ENCODE measurements around the gene BMI1.
"Not testable (repeated sequence)": the region's sequence is repeated elsewhere in the genome, so short reads cannot be mapped to it uniquely, and the experiment has no call there.

DNA sequence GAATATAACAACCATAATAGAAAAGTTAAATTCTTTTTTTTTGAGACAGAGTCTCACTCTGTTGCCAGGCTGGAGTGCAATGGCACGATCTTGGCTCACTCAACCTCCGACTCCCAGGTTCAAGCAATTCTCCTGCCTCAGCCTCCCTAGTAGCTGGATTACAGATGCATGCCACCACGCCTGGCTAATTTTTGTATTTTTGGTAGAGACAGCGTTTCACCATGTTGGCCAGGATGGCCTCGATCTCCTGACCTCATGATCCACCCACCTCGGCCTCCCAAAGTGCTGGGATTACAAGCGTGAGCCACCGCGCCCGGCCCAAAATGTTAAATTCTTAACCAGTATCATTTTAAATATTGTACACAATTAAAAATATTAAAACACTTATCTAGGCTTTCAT lies 10.9 kb upstream of the BMI1 start:
- TF ChIP-seq CTCF, POLR2A (IDR thresholded peaks at IDR 0.05): not testable (repeated sequence)
